Keratinocyte (primary cell): Measurements from ENCODE around the gene EPYC.

Experiments
- EZH2 ChIP-seq: IDR thresholded peaks from one replicate; pipeline ENCODE4 v1.6.1; 2012; ENCODE audit warnings: inconsistent platforms, mild to moderate bottlenecking, low read length, moderate library complexity
- TF ChIP-seq, protein P1 (sequence below), 3 experiments: IDR thresholded peaks in 1 of 3; conservative IDR thresholded peaks in 1 of 3; optimal IDR thresholded peaks in 1 of 3; 2 replicates in 2 of 3; 3 replicates in 1 of 3; pipeline versions ENCODE3 to v1.5.1; 2011; ENCODE audit warnings: low read length in 3 of 3, mild to moderate bottlenecking in 3 of 3, moderate library complexity in 2 of 3, control low read depth in 1 of 3, inconsistent platforms in 1 of 3; ENCODE audit not compliant: insufficient read depth in 2 of 3; ENCODE audit errors: extremely low read depth in 1 of 3

DNA sequence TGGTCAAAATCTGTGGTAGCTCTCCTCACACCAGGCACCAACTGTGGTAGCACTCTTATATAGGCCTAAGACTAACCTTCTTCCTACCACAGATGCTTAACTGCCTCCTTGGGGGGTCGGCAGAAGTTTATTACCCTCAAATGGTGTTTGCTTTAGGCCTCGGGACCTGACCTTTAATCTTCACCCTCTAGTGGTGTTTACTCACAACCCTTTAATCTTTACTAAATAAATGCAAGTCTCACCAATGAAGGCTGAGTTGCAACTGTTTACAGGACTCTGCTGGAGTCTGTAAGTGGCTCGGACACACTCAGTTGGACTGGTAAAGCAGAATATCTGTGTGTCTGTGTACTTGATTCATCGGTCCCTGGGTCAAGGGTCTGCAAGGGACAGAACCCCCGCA is 79.2 kb downstream of the EPYC start:
- TF ChIP-seq, protein P1, sequence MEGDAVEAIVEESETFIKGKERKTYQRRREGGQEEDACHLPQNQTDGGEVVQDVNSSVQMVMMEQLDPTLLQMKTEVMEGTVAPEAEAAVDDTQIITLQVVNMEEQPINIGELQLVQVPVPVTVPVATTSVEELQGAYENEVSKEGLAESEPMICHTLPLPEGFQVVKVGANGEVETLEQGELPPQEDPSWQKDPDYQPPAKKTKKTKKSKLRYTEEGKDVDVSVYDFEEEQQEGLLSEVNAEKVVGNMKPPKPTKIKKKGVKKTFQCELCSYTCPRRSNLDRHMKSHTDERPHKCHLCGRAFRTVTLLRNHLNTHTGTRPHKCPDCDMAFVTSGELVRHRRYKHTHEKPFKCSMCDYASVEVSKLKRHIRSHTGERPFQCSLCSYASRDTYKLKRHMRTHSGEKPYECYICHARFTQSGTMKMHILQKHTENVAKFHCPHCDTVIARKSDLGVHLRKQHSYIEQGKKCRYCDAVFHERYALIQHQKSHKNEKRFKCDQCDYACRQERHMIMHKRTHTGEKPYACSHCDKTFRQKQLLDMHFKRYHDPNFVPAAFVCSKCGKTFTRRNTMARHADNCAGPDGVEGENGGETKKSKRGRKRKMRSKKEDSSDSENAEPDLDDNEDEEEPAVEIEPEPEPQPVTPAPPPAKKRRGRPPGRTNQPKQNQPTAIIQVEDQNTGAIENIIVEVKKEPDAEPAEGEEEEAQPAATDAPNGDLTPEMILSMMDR (optimal IDR thresholded peaks at IDR 0.05 in 1 of 3, IDR thresholded peaks at IDR 0.05 in 1 of 3, conservative IDR thresholded peaks at IDR 0.05 in 1 of 3; ENCODE audit: extremely low read depth in 1 of 3, insufficient read depth in 2 of 3, low read length in 3 of 3), result no peak
- no peak for TF ChIP-seq EZH2
